Left lung (tissue), 10 donors: ENCODE results near the gene KIF20B. TPM values are rescaled to one million over a fixed set of nuclear protein-coding genes. Genes with fewer than 3 reads are reported as not detected.

ENCODE experiments used
- ATAC-seq: fragments of 200-7000 bp; cut with Tn5 transposase; one replicate; pipeline ENCODE4 v1.9.1; 2020; ENCODE audit warnings: moderate library complexity
- DNase-seq, 4 donors: peaks; one replicate each; pipeline ENCODE4 v3.0.0-alpha.2; 2013 to 2020
- H3K27ac ChIP-seq, 2 donors: fragments of 200-600 bp; sonication (generic) in 1 of 2; one replicate each; pipeline versions ENCODE4 v1.5.0 to v1.8.0; 2020 to 2021
- H3K27me3 ChIP-seq, 2 donors: fragments of 200-600 bp; sonication (generic) in 1 of 2; one replicate each; pipeline versions ENCODE4 v1.5.0 to v1.8.0; 2020 to 2021
- H3K36me3 ChIP-seq, 2 donors: fragments of 200-600 bp; sonication (generic) in 1 of 2; one replicate each; pipeline versions ENCODE4 v1.5.0 to v1.8.0; 2020 to 2021
- H3K4me1 ChIP-seq, 2 donors: fragments of 200-600 bp; one replicate each; pipeline ENCODE4 v1.8.0; 2021
- H3K4me3 ChIP-seq, 2 donors: fragments of 200-600 bp; sonication (generic) in 1 of 2; one replicate each; pipeline versions ENCODE4 v1.5.0 to v1.8.0; 2020 to 2021; ENCODE audit warnings: mild to moderate bottlenecking in 1 of 2
- H3K9me3 ChIP-seq, 2 donors: fragments of 200-600 bp; sonication (generic) in 1 of 2; one replicate each; pipeline versions ENCODE4 v1.5.0 to v1.8.0; 2020 to 2021
- CTCF ChIP-seq, 2 donors: fragments of 200-600 bp; sonication (generic) in 1 of 2; IDR thresholded peaks; one replicate each; pipeline versions ENCODE4 v1.5.0 to v1.8.0; 2021; ENCODE audit warnings: antibody characterized with exemption in 2 of 2
- intact Hi-C, 2 donors: fragments of 100-400 bp; cut with DNase I; formaldehyde crosslinking; loops; one replicate each; pipeline versions ENCODE4 v1.11.2 to v1.14.2; 2022
- polyA plus RNA-seq, 6 donors: library from polyadenylated mRNA; unstranded; fragments of 120-200 nt; gene quantifications; one replicate each; pipeline ENCODE4 v1.2.1, GENCODE V29; 2013; ENCODE audit not compliant: insufficient read length in 6 of 6
- total RNA-seq, 2 donors: library from RNA; stranded (reverse); fragmentation: NEBNext Ultra II Directional; extraction: Animal tissue kit (Norgen Biotek cat#: 25700); gene quantifications; one replicate each; pipeline ENCODE4 v1.2.1, GENCODE V29; 2021
- donor health status: DM: no; HTN: yes; CAD: no.
- donor health status: DM: no; HTN: no; CAD: no.

Gene KIF20B
- total and polyA plus RNA-seq, 8 donors = 10.0 to 26.9 (median 17.2) TPM

- Histone ChIP-seq H3K4me1 (no peaks in the 10 kb centered on the region), H3K27ac (no peak overlapping the region), H3K27me3 (no peaks in the 10 kb centered on the region), H3K36me3 (peaks cover 0 to 12% of the 10 kb centered on the region in 2 donors), H3K4me3 (no peak overlapping the region), H3K9me3 (no peaks in the 10 kb centered on the region)
- TF ChIP-seq CTCF (IDR thresholded peaks at IDR 0.05) = no peak
- ATAC-seq = no peak
- intact Hi-C loops = no loop called here
- peak in 1 of 4 donors; percentile 1 for DNase-seq
Measured at GRCh38 chr10:89738551-89739209, 37.3 kb downstream of the KIF20B start.

GRCh38 chr10:89741126-89741762, 39.9 kb downstream of the KIF20B start:
- no peak for ATAC-seq
- no peaks in the 10 kb centered on the region for H3K9me3 ChIP-seq
- no peak overlapping the region for H3K27ac ChIP-seq
- DNase-seq = no peak
- no peak for TF ChIP-seq CTCF (IDR thresholded peaks at IDR 0.05)
- H3K4me3 ChIP-seq = no peak overlapping the region
- intact Hi-C loops = no loop called here
- H3K36me3 ChIP-seq = peaks cover 0 to 17% of the 10 kb centered on the region in 2 donors
- H3K27me3 ChIP-seq = no peaks in the 10 kb centered on the region
- no peaks in the 10 kb centered on the region for H3K4me1 ChIP-seq

GRCh38 chr10:89744026-89744425, 42.6 kb downstream of the KIF20B start:
- Histone ChIP-seq H3K4me3 (no peak overlapping the region), H3K4me1 (no peaks in the 10 kb centered on the region), H3K36me3 (peaks cover 0 to 15% of the 10 kb centered on the region in 2 donors), H3K9me3 (no peaks in the 10 kb centered on the region), H3K27me3 (no peaks in the 10 kb centered on the region), H3K27ac (no peak overlapping the region)
- no peak for DNase-seq
- no peak for ATAC-seq
- intact Hi-C loops = no loop called here
- no peak for TF ChIP-seq CTCF (IDR thresholded peaks at IDR 0.05)

- Histone ChIP-seq H3K9me3 (no peaks in the 10 kb centered on the region), H3K27ac (no peak overlapping the region), H3K4me1 (no peaks in the 10 kb centered on the region), H3K27me3 (no peaks in the 10 kb centered on the region), H3K36me3 (peaks cover 0 to 15% of the 10 kb centered on the region in 2 donors), H3K4me3 (no peak overlapping the region)
- TF ChIP-seq CTCF (IDR thresholded peaks at IDR 0.05) = no peak
- DNase-seq (no peak), ATAC-seq (no peak)
- intact Hi-C loops = no loop called here
Measured at GRCh38 chr10:89745903-89746302, 44.5 kb downstream of the KIF20B start.

- no peaks in the 10 kb centered on the region for H3K4me1 ChIP-seq
- intact Hi-C loops = no loop called here
- no peaks in the 10 kb centered on the region for H3K27me3 ChIP-seq
- H3K27ac ChIP-seq = no peak overlapping the region
- no peak overlapping the region for H3K4me3 ChIP-seq
- H3K36me3 ChIP-seq = peaks cover 0 to 10% of the 10 kb centered on the region in 2 donors
- no peak for DNase-seq
- TF ChIP-seq CTCF (IDR thresholded peaks at IDR 0.05) = no peak
- ATAC-seq = no peak
- H3K9me3 ChIP-seq = no peaks in the 10 kb centered on the region
Measured at GRCh38 chr10:89750441-89750840, 49.1 kb downstream of the KIF20B start.
